ENCODE data around the gene FOXO6.

GRCh38 chr1:41374711-41375110 lies 13.5 kb downstream of the FOXO6 start:
- TF ChIP-seq, protein P1, sequence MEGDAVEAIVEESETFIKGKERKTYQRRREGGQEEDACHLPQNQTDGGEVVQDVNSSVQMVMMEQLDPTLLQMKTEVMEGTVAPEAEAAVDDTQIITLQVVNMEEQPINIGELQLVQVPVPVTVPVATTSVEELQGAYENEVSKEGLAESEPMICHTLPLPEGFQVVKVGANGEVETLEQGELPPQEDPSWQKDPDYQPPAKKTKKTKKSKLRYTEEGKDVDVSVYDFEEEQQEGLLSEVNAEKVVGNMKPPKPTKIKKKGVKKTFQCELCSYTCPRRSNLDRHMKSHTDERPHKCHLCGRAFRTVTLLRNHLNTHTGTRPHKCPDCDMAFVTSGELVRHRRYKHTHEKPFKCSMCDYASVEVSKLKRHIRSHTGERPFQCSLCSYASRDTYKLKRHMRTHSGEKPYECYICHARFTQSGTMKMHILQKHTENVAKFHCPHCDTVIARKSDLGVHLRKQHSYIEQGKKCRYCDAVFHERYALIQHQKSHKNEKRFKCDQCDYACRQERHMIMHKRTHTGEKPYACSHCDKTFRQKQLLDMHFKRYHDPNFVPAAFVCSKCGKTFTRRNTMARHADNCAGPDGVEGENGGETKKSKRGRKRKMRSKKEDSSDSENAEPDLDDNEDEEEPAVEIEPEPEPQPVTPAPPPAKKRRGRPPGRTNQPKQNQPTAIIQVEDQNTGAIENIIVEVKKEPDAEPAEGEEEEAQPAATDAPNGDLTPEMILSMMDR (IDR thresholded peaks at IDR 0.05; ENCODE audit: low read depth, low read length), result no peak
- no peak for TF ChIP-seq POLR2A (IDR thresholded peaks at IDR 0.05; ENCODE audit: extremely low read depth, insufficient read length)
- TF ChIP-seq, protein P2, sequence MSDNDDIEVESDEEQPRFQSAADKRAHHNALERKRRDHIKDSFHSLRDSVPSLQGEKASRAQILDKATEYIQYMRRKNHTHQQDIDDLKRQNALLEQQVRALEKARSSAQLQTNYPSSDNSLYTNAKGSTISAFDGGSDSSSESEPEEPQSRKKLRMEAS (IDR thresholded peaks at IDR 0.05; ENCODE audit: low read depth, low read length), result no peak

Measured in NB4 (cell line).